Fibroblast of mammary gland (primary cell): Measurements from ENCODE around the gene LRP2.

Experiments used
- DNase-seq: peaks from one replicate; pipeline ENCODE4 v3.0.0-alpha.2; 2010; ENCODE audit warnings: low read depth
- H3K4me3 ChIP-seq: 2 replicates; pipeline ENCODE4 v1.5.1; 2011; ENCODE audit warnings: low read depth, mild to moderate bottlenecking, low read length, moderate library complexity; ENCODE audit not compliant: control insufficient read depth
- CTCF ChIP-seq: conservative IDR thresholded peaks from 2 replicates; pipeline ENCODE4 v1.5.1; 2011; ENCODE audit warnings: low read depth, low read length, inconsistent platforms; ENCODE audit not compliant: control insufficient read depth, insufficient read depth

The LRP2 gene

GRCh38 chr2:169388161-169388560 lies 25.8 kb upstream of the LRP2 start:
- no peak for DNase-seq
- no peak overlapping the region for H3K4me3 ChIP-seq
- no peak for TF ChIP-seq CTCF

- TF ChIP-seq CTCF = no peak
- no peak for DNase-seq
- no peak overlapping the region for H3K4me3 ChIP-seq
These were observed 24.4 kb upstream of the LRP2 start for GRCh38 chr2:169386722-169387121.

- TF ChIP-seq CTCF = no peak
- no peak overlapping the region for H3K4me3 ChIP-seq
- no peak for DNase-seq
These were observed 22.5 kb upstream of the LRP2 start for GRCh38 chr2:169384816-169385215.

GRCh38 chr2:169372561-169372960 lies 10.2 kb upstream of the LRP2 start:
- no peak for DNase-seq

GRCh38 chr2:169366066-169366465 lies 3.7 kb upstream of the LRP2 start:
- TF ChIP-seq CTCF = no peak
- peak; percentile 35 for DNase-seq
- no peak overlapping the region for H3K4me3 ChIP-seq

More at GRCh38 chr2:169372561-169372960, 10.2 kb upstream of the LRP2 start:
- TF ChIP-seq CTCF = no peak
- H3K4me3 ChIP-seq = no peak overlapping the region

GRCh38 chr2:169365029-169365480 lies 2.7 kb upstream of the LRP2 start:
- DNase-seq = no peak
- TF ChIP-seq CTCF = no peak

GRCh38 chr2:169363560-169364150 lies 1.3 kb upstream of the LRP2 start:
- peak; percentile 7 for DNase-seq
- peak overlapping the region; percentile 29 for H3K4me3 ChIP-seq
- no peak for TF ChIP-seq CTCF

More at GRCh38 chr2:169365029-169365480, 2.7 kb upstream of the LRP2 start:
- H3K4me3 ChIP-seq = no peak overlapping the region
